ENCODE results near the gene KIF13A. TPM values are rescaled to one million over a fixed set of nuclear protein-coding genes. Genes with fewer than 3 reads are reported as not detected.

Gene KIF13A
- total RNA-seq, 2 experiments from 2014 or later = 0.91 to 1.4 TPM

DNA sequence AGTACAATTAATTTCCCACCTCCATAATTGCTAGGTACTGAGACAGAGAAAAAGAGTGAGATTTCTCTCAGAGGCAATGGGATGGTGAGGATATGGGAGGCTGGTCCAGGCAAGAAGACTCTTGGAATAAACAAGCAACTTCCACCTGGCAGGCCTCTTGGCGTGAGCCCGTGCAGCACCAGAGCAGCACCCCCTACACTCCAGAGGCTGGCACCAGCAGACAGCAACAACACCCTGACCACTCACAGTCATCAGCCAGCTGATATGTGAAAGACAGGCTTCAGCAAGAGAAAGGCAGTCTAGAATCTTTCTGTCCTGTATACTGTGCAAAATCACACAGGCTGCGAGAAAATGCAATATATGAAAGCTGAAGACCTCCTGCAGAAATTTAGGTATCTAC is 59.7 kb downstream of the KIF13A start:
- no peaks in the 10 kb centered on the region for H3K9me3 Mint-ChIP-seq
- no peaks in the 10 kb centered on the region for H3K4me1 Mint-ChIP-seq (ENCODE audit: low read depth)
- intact Hi-C loops (cut with DNase I, micrococcal nuclease) = no loop called here
- TF ChIP-seq, protein P1, sequence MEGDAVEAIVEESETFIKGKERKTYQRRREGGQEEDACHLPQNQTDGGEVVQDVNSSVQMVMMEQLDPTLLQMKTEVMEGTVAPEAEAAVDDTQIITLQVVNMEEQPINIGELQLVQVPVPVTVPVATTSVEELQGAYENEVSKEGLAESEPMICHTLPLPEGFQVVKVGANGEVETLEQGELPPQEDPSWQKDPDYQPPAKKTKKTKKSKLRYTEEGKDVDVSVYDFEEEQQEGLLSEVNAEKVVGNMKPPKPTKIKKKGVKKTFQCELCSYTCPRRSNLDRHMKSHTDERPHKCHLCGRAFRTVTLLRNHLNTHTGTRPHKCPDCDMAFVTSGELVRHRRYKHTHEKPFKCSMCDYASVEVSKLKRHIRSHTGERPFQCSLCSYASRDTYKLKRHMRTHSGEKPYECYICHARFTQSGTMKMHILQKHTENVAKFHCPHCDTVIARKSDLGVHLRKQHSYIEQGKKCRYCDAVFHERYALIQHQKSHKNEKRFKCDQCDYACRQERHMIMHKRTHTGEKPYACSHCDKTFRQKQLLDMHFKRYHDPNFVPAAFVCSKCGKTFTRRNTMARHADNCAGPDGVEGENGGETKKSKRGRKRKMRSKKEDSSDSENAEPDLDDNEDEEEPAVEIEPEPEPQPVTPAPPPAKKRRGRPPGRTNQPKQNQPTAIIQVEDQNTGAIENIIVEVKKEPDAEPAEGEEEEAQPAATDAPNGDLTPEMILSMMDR (IDR thresholded peaks at IDR 0.05) = no peak
- H3K27ac Mint-ChIP-seq = no peak overlapping the region
- Histone ChIP-seq H3K4me3 (ENCODE audit: low read length) (no peak overlapping the region), H3K27me3 (ENCODE audit: control insufficient read depth in 1 of 2, insufficient read depth in 2 of 2, low read length in 2 of 2) (peaks cover 0 to 3% of the 10 kb centered on the region in 2 experiments), H3K9me3 (ENCODE audit: control insufficient read depth in 1 of 2, insufficient read depth in 1 of 2, low read length in 2 of 2) (no peaks in the 10 kb centered on the region), H3K27ac (ENCODE audit: low read depth in 1 of 2, low read length in 2 of 2) (no peak overlapping the region), H3K36me3 (ENCODE audit: insufficient read depth, low read length) (no peaks in the 10 kb centered on the region), H3K4me1 (ENCODE audit: insufficient read depth, low read length) (no peaks in the 10 kb centered on the region)
- ChIA-PET CTCF (no interaction called here), POLR2A (no interaction called here)
- H3K36me3 Mint-ChIP-seq (ENCODE audit: low read depth) = no peaks in the 10 kb centered on the region
- ATAC-seq (ENCODE audit: poor library complexity) = no peak
- H3K4me3 Mint-ChIP-seq = no peak overlapping the region
- peaks cover 20% of the 10 kb centered on the region for H3K27me3 Mint-ChIP-seq
- DNase-seq = no peak

DNA sequence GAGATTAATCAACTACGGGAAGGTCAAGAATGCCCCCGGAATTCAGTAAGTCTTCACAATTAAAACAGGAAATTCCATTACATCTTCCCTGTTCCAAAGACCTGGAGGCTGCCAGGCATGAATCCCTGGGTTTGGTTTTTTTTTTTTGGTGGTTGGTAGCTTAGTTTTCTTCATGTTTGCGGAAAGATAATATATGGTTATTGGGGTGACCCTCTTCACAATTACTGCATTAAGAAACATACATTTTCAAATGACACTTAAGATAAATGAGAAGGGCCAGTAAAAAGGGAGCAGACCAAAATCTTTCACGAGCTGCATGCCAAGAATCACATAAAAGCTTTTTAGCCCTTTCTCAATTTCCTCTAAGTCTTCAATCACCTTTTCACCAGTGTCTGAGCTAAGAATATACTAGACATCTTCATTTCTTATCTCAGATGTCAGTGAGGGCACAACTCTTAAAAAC is 64.0 kb downstream of the KIF13A start:
- Histone ChIP-seq H3K4me3 (ENCODE audit: low read length) (no peak overlapping the region), H3K27me3 (ENCODE audit: control insufficient read depth in 1 of 2, insufficient read depth in 2 of 2, low read length in 2 of 2) (no peaks in the 10 kb centered on the region), H3K27ac (ENCODE audit: low read depth in 1 of 2, low read length in 2 of 2) (no peak overlapping the region), H3K4me1 (ENCODE audit: insufficient read depth, low read length) (no peaks in the 10 kb centered on the region), H3K9me3 (ENCODE audit: control insufficient read depth in 1 of 2, insufficient read depth in 1 of 2, low read length in 2 of 2) (no peaks in the 10 kb centered on the region), H3K36me3 (ENCODE audit: insufficient read depth, low read length) (no peaks in the 10 kb centered on the region)
- ChIA-PET CTCF (no interaction called here), POLR2A (no interaction called here)
- intact Hi-C loops (cut with DNase I, micrococcal nuclease) = no loop called here
- Mint-ChIP-seq H3K27me3 (peaks cover 5% of the 10 kb centered on the region), H3K27ac (no peak overlapping the region), H3K4me3 (no peak overlapping the region), H3K36me3 (ENCODE audit: low read depth) (no peaks in the 10 kb centered on the region), H3K9me3 (no peaks in the 10 kb centered on the region), H3K4me1 (ENCODE audit: low read depth) (no peaks in the 10 kb centered on the region)
- TF ChIP-seq, protein P1 (IDR thresholded peaks at IDR 0.05) = no peak
- DNase-seq (no peak), ATAC-seq (ENCODE audit: poor library complexity) (no peak)

DNA sequence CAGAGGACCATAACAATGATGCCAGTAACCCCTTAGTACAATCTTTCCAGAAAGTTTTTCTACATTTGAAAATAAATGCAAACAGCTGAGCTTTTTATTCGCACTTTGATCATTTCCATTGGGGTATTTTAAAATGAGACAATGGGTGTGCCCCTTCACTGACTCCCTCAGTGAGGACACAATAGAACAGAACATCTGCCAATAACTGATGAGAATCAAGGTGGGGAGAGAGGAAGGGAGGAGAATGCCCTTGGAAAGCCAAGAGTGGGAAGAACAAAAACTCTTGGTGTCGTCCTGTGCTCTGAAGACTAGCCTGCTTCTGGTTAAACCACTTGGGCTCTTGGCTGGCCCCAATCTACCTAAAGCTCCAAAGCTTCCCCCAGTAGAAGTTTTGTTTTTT is 66.0 kb downstream of the KIF13A start:
- ChIA-PET POLR2A (interaction anchor here (0.7 kb wide), 1 partner anchor 1543 kb away, joined by 3 read pairs; no protein-coding TSS in a partner anchor), CTCF (no interaction called here)
- intact Hi-C loops (cut with DNase I, micrococcal nuclease) = no loop called here

More for the DNA sequence above, 66.0 kb downstream of the KIF13A start:
- Histone ChIP-seq H3K27ac (ENCODE audit: low read depth in 1 of 2, low read length in 2 of 2) (no peak overlapping the region), H3K9me3 (ENCODE audit: control insufficient read depth in 1 of 2, insufficient read depth in 1 of 2, low read length in 2 of 2) (no peaks in the 10 kb centered on the region), H3K4me1 (ENCODE audit: insufficient read depth, low read length) (no peaks in the 10 kb centered on the region), H3K36me3 (ENCODE audit: insufficient read depth, low read length) (no peaks in the 10 kb centered on the region), H3K27me3 (ENCODE audit: control insufficient read depth in 1 of 2, insufficient read depth in 2 of 2, low read length in 2 of 2) (peaks cover 0 to 3% of the 10 kb centered on the region in 2 experiments), H3K4me3 (ENCODE audit: low read length) (no peak overlapping the region)
- ATAC-seq (ENCODE audit: poor library complexity) (no peak), DNase-seq (no peak)
- no peaks in the 10 kb centered on the region for H3K9me3 Mint-ChIP-seq
- H3K27ac Mint-ChIP-seq = no peak overlapping the region
- no peaks in the 10 kb centered on the region for H3K4me1 Mint-ChIP-seq (ENCODE audit: low read depth)
- no peaks in the 10 kb centered on the region for H3K36me3 Mint-ChIP-seq (ENCODE audit: low read depth)
- no peak overlapping the region for H3K4me3 Mint-ChIP-seq
- TF ChIP-seq, protein P1 (IDR thresholded peaks at IDR 0.05) = no peak
- H3K27me3 Mint-ChIP-seq = peaks cover 5% of the 10 kb centered on the region

Measured in CD4-positive, alpha-beta T cell (primary cell).